Cardiac fibroblast (primary cell): ENCODE results near the gene RPH3AL.

Source experiments
- DNase-seq, 2 donors: peaks; one replicate each; pipeline versions ENCODE4 v3.0.0 to v3.0.0-alpha.2; 2010; ENCODE audit warnings: low read depth in 2 of 2
- H3K4me3 ChIP-seq, 2 donors: replicated peaks in 1 of 2; 1 replicate in 1 of 2; 2 replicates in 1 of 2; pipeline ENCODE4 v1.5.1; 2011; ENCODE audit warnings: low read depth in 2 of 2, low read length in 2 of 2, mild to moderate bottlenecking in 2 of 2, moderate library complexity in 1 of 2
- CTCF ChIP-seq: IDR thresholded peaks from one replicate; pipeline ENCODE4 v1.5.1; 2011; ENCODE audit warnings: low read depth, mild to moderate bottlenecking, low read length, inconsistent platforms

Gene RPH3AL

GRCh38 chr17:352421-353212 lies at the start of gene RPH3AL:
Gene RPH3AL, minus strand, starts transcription at chr17:352807. Its CDS starts 25,264 bp downstream, at chr17:327543.
- TF ChIP-seq CTCF: no peak
- H3K4me3 ChIP-seq: no peak within 1 kb of the TSS
- DNase-seq: peak; percentile 24 to 64

DNA sequence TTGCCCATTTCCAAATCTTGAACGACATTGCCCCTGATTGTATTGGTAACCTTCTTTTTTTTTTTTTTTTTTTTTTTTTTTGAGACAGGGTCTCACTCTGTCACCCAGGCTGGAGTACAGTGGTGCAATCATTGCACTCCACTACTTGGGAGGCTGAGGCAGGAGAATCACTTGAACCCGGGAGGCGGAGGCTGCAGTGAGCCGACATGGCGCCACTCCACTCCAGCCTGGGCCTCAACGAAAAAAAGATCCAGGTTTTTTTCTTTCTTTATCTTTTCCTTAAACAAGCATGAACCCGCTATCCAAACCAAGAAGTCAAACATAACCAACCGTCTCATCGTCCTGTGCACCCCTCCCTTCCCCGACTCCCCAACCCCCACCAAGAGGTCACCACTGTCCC lies 47.6 kb upstream of the RPH3AL start:
- no peak for DNase-seq
- TF ChIP-seq CTCF: no peak
- H3K4me3 ChIP-seq: no peak overlapping the region

DNA sequence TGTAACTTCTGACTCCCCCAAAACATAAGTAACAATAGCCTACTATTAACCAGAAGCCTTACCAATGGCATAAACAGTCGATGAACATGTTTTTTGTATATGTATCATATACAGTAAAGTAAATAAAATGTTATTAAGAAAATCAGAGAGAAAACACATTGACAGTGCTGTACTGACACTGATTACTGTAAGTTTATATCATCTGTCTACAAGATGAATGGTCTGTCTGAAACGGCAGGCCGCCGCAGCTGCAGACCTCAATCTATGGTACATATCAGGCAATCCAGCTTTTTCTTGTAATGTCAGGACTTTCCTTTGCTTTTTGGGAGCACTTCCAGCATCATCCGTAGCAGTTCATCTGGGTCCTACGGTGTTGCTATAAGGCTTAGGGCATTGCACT lies 44.2 kb upstream of the RPH3AL start:
- H3K4me3 ChIP-seq: no peak overlapping the region
- TF ChIP-seq CTCF: no peak
- DNase-seq: no peak

DNA sequence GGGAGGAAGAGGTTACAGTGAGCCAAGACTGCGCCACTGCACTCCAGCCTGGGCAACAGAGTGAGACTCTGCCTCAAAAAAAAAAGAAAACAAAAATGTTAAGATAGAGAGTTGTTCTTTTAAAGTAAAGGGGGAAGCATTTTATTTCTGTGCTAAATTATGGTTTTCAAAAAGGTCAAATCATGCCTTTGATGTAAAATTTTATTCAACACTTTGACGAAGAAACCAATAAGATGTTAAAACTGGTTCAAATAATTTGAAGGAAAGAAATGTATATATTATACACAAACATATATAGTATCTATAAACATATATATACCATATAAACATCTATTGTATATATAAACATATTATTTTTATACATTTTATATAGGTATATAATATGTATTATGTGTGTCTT lies 43.4 kb upstream of the RPH3AL start:
- H3K4me3 ChIP-seq: no peak overlapping the region
- no peak for TF ChIP-seq CTCF
- no peak for DNase-seq

DNA sequence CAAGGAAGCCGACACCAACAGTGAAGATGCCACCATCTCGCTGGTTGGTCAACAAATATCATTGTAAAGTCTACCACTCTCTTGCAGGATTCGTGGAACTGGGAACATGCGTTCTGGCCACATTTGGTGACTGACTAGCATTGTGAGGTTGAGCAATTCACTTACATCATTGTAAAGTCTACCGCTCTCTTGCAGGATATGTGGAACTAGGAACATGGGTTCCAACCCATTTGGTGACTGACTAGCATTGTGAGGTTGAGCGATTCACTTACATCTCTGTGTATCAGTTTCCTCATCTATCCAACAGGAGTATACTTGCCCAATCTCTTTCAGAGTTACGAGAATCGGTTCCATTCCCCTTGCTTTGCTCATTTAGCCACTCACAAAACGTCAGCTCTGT lies 42.6 kb upstream of the RPH3AL start:
- no peak overlapping the region for H3K4me3 ChIP-seq
- TF ChIP-seq CTCF: no peak
- DNase-seq: no peak

GRCh38 chr17:394718-395095 lies 42.1 kb upstream of the RPH3AL start:
- no peak for DNase-seq
- TF ChIP-seq CTCF: no peak

More at GRCh38 chr17:394718-395095, 42.1 kb upstream of the RPH3AL start:
- no peak overlapping the region for H3K4me3 ChIP-seq
